ENCODE data around the gene FAM76B.

FAM76B gene

DNA sequence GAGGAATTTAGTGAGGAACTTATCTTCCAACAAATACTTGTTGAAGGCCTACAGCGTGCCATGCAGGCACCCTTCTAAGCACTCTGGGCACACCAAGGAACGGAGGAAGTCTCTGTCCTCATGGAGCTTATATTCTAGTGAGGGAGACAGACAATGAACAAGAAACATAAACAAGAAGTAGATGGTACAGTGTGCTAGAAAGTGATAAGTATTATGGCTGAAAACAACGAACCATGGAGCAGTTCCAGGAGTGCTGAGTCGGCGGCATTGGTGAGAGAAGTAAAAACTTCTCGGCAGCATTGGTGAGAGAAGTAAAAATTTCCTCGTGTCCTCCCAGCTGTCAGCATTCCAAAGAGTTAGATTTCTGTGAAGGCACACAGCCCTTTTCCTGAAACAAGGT is 53.2 kb downstream of the FAM76B start:
- in situ Hi-C loops (cut with HindIII; ENCODE audit: low sequenced_read_pairs) = no loop called here

DNA sequence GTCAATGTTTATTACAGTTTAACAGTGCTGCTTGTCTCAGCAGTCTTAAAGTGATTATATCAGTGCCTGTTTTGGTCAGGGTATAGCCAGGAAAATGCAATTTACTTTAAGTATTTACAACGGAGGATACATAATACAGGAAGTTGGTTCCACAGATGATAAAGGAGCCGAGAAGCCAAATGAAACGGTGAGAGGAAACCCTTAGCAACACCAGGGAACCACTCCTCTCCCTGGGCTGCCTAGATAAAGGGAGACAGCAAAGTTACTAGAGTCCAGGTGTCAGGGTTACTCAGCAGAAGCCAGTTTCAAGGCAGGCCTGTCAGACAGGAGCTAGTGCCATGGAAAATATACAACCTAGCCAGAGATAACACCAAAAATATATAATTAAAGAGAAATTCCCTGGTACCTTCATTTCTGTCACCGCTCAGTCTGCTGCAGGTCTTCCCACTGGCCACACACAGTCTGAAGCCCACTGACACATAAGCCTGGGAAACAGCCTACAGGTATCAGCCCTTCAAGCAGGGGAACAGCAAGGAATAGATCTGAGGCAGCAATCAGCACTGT is 55.5 kb downstream of the FAM76B start:
- in situ Hi-C loops (cut with HindIII; ENCODE audit: low sequenced_read_pairs) = no loop called here

GRCh38 chr11:95732930-95733602 is 56.5 kb downstream of the FAM76B start:
- in situ Hi-C loops (cut with HindIII; ENCODE audit: low sequenced_read_pairs) = no loop called here

DNA sequence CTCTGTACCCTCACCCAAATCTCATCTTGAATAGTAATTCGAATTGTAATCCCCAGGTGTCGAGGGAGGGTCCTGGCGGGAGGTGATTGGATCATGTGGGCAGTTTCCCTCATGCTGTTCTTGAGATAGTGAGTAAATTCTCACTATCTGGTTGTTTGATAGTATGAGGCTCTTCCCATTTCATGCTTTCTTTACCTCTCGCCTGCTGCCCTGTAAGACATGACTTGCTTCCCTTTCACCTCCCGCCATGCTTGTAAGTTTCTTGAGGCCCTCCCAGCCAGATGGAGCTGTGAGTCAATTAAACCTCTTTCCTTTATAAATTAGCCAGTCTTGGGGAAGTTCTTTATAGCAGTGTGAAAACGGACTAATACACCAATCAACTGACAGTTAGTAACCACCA is 60.1 kb downstream of the FAM76B start:
- in situ Hi-C loops (cut with HindIII; ENCODE audit: low sequenced_read_pairs) = no loop called here

- in situ Hi-C loops (cut with HindIII; ENCODE audit: low sequenced_read_pairs) = no loop called here
Measured at GRCh38 chr11:95728790-95729189, 60.8 kb downstream of the FAM76B start.

GRCh38 chr11:95728094-95728493 is 61.5 kb downstream of the FAM76B start:
- in situ Hi-C loops (cut with HindIII; ENCODE audit: low sequenced_read_pairs) = no loop called here

DNA sequence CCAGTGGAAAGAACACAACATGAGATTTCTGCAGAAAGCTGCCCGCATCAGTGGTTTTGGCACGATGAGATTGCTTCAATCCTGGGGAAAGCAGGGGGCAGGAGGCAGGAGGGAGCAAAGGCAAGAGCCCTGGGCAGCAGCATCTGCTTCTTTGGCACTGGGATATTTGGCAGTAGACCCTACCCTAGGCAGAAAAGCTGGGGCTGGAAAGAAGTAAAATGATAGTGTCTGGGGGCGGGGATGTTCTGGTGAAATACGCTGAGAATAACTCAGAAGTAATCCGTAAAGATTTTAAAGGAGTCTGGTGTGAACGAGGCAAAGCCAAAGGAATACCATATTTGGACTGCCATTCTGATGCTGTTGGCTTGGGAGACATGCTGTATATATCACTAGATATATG is 62.0 kb downstream of the FAM76B start:
- in situ Hi-C loops (cut with HindIII; ENCODE audit: low sequenced_read_pairs) = no loop called here

GRCh38 chr11:95727111-95727510 is 62.5 kb downstream of the FAM76B start:
- in situ Hi-C loops (cut with HindIII; ENCODE audit: low sequenced_read_pairs) = no loop called here

- in situ Hi-C loops (cut with HindIII; ENCODE audit: low sequenced_read_pairs) = no loop called here
Measured at GRCh38 chr11:95725196-95725595, 64.4 kb downstream of the FAM76B start.

- in situ Hi-C loops (cut with HindIII; ENCODE audit: low sequenced_read_pairs) = no loop called here
Measured at GRCh38 chr11:95723361-95723942, 66.1 kb downstream of the FAM76B start.

DNA sequence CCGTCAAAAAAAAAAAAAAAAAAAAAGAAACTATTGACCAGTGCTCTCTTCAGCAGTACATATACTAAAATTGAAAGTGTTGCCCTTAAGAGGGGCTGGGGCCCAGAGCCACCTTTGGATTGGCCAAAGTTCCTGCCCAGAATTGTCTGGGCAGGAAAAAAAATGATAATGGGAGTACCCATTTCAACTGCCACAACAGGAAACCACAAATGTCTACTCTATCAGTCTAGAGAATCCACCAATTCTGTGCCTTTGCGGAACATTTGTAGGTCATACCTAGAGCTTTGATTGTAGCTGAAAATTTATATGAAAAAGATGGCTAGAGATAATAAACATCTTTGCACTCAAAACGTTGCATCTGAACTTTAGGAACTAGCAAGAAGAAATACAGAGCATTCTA is 69.4 kb downstream of the FAM76B start:
- in situ Hi-C loops (cut with HindIII; ENCODE audit: low sequenced_read_pairs) = no loop called here
